Sigmoid colon (tissue), 7 donors: ENCODE data around the gene ACSL1. TPM values are rescaled to one million over a fixed set of nuclear protein-coding genes. Genes with fewer than 3 reads are reported as not detected.

Experiments used
- DNase-seq: peaks from one replicate; pipeline ENCODE4 v3.0.0-alpha.2; 2019
- H3K27ac ChIP-seq, 4 donors: fragments of 200-600 bp; sonication (generic); one replicate each; pipeline ENCODE4 v1.5.1; 2016 to 2019; ENCODE audit warnings: mild to moderate bottlenecking in 1 of 4
- H3K27me3 ChIP-seq, 3 donors: fragments of 200-600 bp; sonication (generic); one replicate each; pipeline ENCODE4 v1.5.1; 2019; ENCODE audit warnings: mild to moderate bottlenecking in 1 of 3
- H3K36me3 ChIP-seq, 4 donors: fragments of 200-600 bp; sonication (generic); one replicate each; pipeline ENCODE4 v1.5.1; 2016 to 2019
- H3K4me1 ChIP-seq, 4 donors: fragments of 200-600 bp; sonication (generic); one replicate each; pipeline ENCODE4 v1.5.1; 2017 to 2019
- H3K4me3 ChIP-seq, 4 donors: fragments of 200-600 bp; sonication (generic); one replicate each; pipeline ENCODE4 v1.5.1; 2017 to 2019; ENCODE audit warnings: mild to moderate bottlenecking in 2 of 4, moderate library complexity in 1 of 4
- H3K9me3 ChIP-seq, 4 donors: fragments of 200-600 bp in 3 of 4; sonication (generic) in 3 of 4; one replicate each; pipeline versions ENCODE4 v1.5.1 to v1.6.1; 2013 to 2019
- CTCF ChIP-seq, 4 experiments: fragments of 450-650 bp in 3 of 4; fragments of 200-600 bp in 1 of 4; IDR thresholded peaks; one replicate each; pipeline ENCODE4 v1.5.1; 2016 to 2019; ENCODE audit warnings: antibody characterized with exemption in 4 of 4, mild to moderate bottlenecking in 3 of 4, moderate library complexity in 2 of 4
- EP300 ChIP-seq, 4 donors: sonication (generic); formaldehyde crosslinking; IDR thresholded peaks; one replicate each; pipeline ENCODE4 v1.6.1; 2017; ENCODE audit warnings: antibody characterized with exemption in 4 of 4
- POLR2A ChIP-seq, 2 donors: fragments of 450-650 bp; IDR thresholded peaks; one replicate each; pipeline ENCODE4 v1.6.1; 2016; ENCODE audit warnings: antibody characterized with exemption in 2 of 2, mild to moderate bottlenecking in 2 of 2, moderate library complexity in 2 of 2
- POLR2AphosphoS5 ChIP-seq, 4 donors: sonication (generic); formaldehyde crosslinking; IDR thresholded peaks; one replicate each; pipeline ENCODE4 v1.6.1; 2017; ENCODE audit warnings: antibody characterized with exemption in 4 of 4
- WGBS, 2 donors: extraction: QIAGEN DNeasy Blood & Tissue Kit; methylation state at CpG; one replicate each; pipeline ENCODE4 v1.1.7; 2013; 5-methylcytosine and 5-hydroxymethylcytosine counted together
- intact Hi-C: fragments of 100-400 bp; cut with DNase I; formaldehyde crosslinking; loops from one replicate; pipeline ENCODE4 v1.15.1; 2023
- polyA plus RNA-seq, 3 donors: library from polyadenylated mRNA; stranded (reverse); fragments of 200-250 nt; gene quantifications; one replicate each; pipeline ENCODE4 v1.2.3, GENCODE V29; 2013
- total RNA-seq, 4 donors: library from RNA; depleted of rRNA; stranded (reverse); fragments of >200 nt; gene quantifications; one replicate each; pipeline ENCODE4 v1.1.0, GENCODE V29; 2016
- donor health status: healthy with polysubstance abuse.
- donor health status: Bipolar disorder and iron deficiency.
- donor health status: healthy.

ACSL1 gene
- total and polyA plus RNA-seq, 7 donors, result 31.7 to 121 (median 57.1) TPM

GRCh38 chr4:184795214-184795844 is 30.4 kb downstream of the ACSL1 start:
- no peaks in the 10 kb centered on the region for H3K27me3 ChIP-seq
- H3K4me3 ChIP-seq, result no peak overlapping the region
- H3K36me3 ChIP-seq, result peaks cover 0 to 6% (median 0%) of the 10 kb centered on the region in 4 donors
- H3K9me3 ChIP-seq, result no peaks in the 10 kb centered on the region
- TF ChIP-seq CTCF (IDR thresholded peaks at IDR 0.05) (no peak), EP300 (IDR thresholded peaks at IDR 0.05) (no peak), POLR2A (IDR thresholded peaks at IDR 0.05) (no peak), POLR2AphosphoS5 (IDR thresholded peaks at IDR 0.05) (no peak)
- DNase-seq, result no peak
- intact Hi-C loops, result no loop called here
- H3K27ac ChIP-seq, result peak overlapping the region in 1 of 4 donors; percentile 26
- WGBS, 2 donors, result 76 to 89% methylated on average over 9 of the region's 9 CpGs
- peaks cover 0 to 22% (median 3%) of the 10 kb centered on the region in 4 donors for H3K4me1 ChIP-seq

DNA sequence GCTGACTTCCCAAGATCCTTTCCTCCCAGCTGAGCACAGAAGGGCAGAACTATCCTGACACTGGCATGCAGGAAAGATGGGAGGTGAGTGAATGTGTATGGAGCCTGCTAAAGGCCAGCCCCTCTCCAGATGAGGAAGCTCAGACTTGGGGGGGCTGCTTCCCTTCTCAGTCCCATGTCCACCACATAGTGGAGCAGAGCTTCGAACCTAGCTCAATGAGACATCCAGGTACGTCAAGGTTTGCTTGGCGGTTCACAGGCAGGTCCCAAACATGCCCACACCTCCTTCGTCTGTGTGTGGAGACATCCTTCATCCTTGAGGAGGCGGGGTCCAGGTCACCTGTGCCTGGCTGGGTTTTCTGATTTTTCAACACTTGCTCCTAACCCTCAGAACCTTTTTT is 31.3 kb downstream of the ACSL1 start:
- TF ChIP-seq CTCF (IDR thresholded peaks at IDR 0.05) (no peak), POLR2AphosphoS5 (IDR thresholded peaks at IDR 0.05) (no peak), EP300 (IDR thresholded peaks at IDR 0.05) (no peak), POLR2A (IDR thresholded peaks at IDR 0.05) (no peak)
- intact Hi-C loops, result no loop called here
- peak overlapping the region in 1 of 4 donors; percentile 2 for H3K27ac ChIP-seq
- no peaks in the 10 kb centered on the region for H3K9me3 ChIP-seq
- peaks cover 0 to 6% (median 0%) of the 10 kb centered on the region in 4 donors for H3K36me3 ChIP-seq
- WGBS, 2 donors, result 96 to 97% methylated on average over 5 of the region's 5 CpGs
- H3K4me1 ChIP-seq, result peaks cover 0 to 22% (median 3%) of the 10 kb centered on the region in 4 donors
- no peak for DNase-seq
- no peak overlapping the region for H3K4me3 ChIP-seq
- H3K27me3 ChIP-seq, result no peaks in the 10 kb centered on the region

- 80 to 90% methylated on average over 9 of the region's 9 CpGs for WGBS, 2 donors
These were observed 31.9 kb downstream of the ACSL1 start for GRCh38 chr4:184793735-184794355.

DNA sequence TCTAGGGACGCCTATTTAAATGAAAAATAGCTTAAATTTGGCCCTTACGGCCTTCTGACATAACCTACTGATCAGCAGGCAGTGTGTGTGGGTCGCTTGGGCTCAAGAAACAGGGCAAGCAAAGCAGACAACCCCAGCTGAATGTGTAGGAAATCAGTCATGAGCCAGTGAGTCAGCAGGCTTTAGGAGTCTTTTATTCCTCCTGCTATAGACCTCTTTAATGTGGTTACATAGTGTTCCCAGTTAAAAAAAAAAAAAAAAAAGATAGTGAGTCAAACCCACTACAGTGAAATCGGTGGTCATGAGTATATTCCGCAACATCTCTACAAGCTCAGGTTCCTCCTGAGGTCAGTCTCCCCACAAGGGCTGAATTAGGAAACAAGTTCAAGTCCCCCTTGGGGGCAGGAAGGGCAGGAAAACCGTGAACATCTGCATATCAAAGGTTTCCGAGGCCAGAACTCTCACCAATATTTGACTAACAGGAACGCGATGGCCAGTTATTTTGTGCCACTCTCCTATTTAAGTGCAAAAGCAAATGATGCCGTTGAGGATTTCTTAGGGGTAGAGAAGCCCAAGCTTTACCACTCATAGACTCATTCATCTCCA is 32.7 kb downstream of the ACSL1 start:
- 58 to 83% methylated on average over 10 of the region's 10 CpGs for WGBS, 2 donors
- Histone ChIP-seq H3K9me3 (no peaks in the 10 kb centered on the region), H3K36me3 (peaks cover under 1 to 19% (median 4%) of the 10 kb centered on the region in 4 donors), H3K4me1 (peaks cover 0 to 22% (median 3%) of the 10 kb centered on the region in 4 donors), H3K27ac (peak overlapping the region in 3 of 4 donors; percentile 22 to 67 (median 36)), H3K27me3 (no peaks in the 10 kb centered on the region), H3K4me3 (no peak overlapping the region)
- TF ChIP-seq EP300 (IDR thresholded peaks at IDR 0.05) (peak in 1 of 4 donors; percentile 48), POLR2A (IDR thresholded peaks at IDR 0.05) (no peak), POLR2AphosphoS5 (IDR thresholded peaks at IDR 0.05) (peak in 1 of 4 donors; percentile 19), CTCF (IDR thresholded peaks at IDR 0.05) (no peak)
- intact Hi-C loops, result no loop called here
- no peak for DNase-seq

More at GRCh38 chr4:184793735-184794355, 31.9 kb downstream of the ACSL1 start:
- H3K4me1 ChIP-seq, result peaks cover 0 to 22% (median 3%) of the 10 kb centered on the region in 4 donors
- TF ChIP-seq POLR2A (IDR thresholded peaks at IDR 0.05) (no peak), CTCF (IDR thresholded peaks at IDR 0.05) (no peak), EP300 (IDR thresholded peaks at IDR 0.05) (no peak), POLR2AphosphoS5 (IDR thresholded peaks at IDR 0.05) (no peak)
- no peaks in the 10 kb centered on the region for H3K9me3 ChIP-seq
- H3K4me3 ChIP-seq, result no peak overlapping the region
- peaks cover 0 to 11% (median 0%) of the 10 kb centered on the region in 4 donors for H3K36me3 ChIP-seq
- no peak for DNase-seq
- no peaks in the 10 kb centered on the region for H3K27me3 ChIP-seq
- intact Hi-C loops, result no loop called here
- peak overlapping the region in 2 of 4 donors; percentile 36 to 67 for H3K27ac ChIP-seq
